Naive thymus-derived CD8-positive, alpha-beta T cell (primary cell): Measurements from ENCODE around the gene MAPRE3. TPM values are rescaled to one million over a fixed set of nuclear protein-coding genes. Genes with fewer than 3 reads are reported as not detected.

Experiments used
- ATAC-seq, 2 donors: fragments of 150-1000 bp; cut with Tn5 transposase in 1 of 2; sonication (Bioruptor Pico), chemical (Tn5 transposase) in 1 of 2; 1 replicate in 1 of 2; 2 replicates in 1 of 2; pipeline ENCODE4 v1.10.0; 2021; ENCODE audit warnings: mild to moderate bottlenecking in 2 of 2, moderate library complexity in 2 of 2
- POLR2A ChIA-PET: fragments of 350-600 bp; sonication (Branson Sonifier 250); formaldehyde crosslinking; loops from one replicate; lab custom pipeline; 2021; ENCODE audit warnings: antibody characterized with exemption; lab: Charles Lee
- DNase-seq, 10 donors: peaks; one replicate each; pipeline versions ENCODE4 v3.0.0 to v3.0.0-alpha.2; 2020 to 2022
- H3K27ac Mint-ChIP-seq, 10 donors: one replicate each; pipeline ENCODE4 v1.8.0; 2020 to 2022; ENCODE audit warnings: mild to moderate bottlenecking in 10 of 10, mixed read lengths in 10 of 10, moderate library complexity in 4 of 10, inconsistent platforms in 1 of 10
- H3K27me3 Mint-ChIP-seq, 5 donors: one replicate each; pipeline ENCODE4 v1.8.0; 2021 to 2022; ENCODE audit warnings: mixed read lengths in 5 of 5
- H3K36me3 Mint-ChIP-seq, 3 donors: one replicate each; pipeline ENCODE4 v1.8.0; 2020 to 2022; ENCODE audit warnings: mixed read lengths in 3 of 3, mild to moderate bottlenecking in 2 of 3, inconsistent platforms in 1 of 3
- H3K4me1 Mint-ChIP-seq, 4 donors: one replicate each; pipeline ENCODE4 v1.8.0; 2021 to 2022; ENCODE audit warnings: mixed read lengths in 4 of 4
- H3K4me3 Mint-ChIP-seq, 10 donors: one replicate each; pipeline ENCODE4 v1.8.0; 2020 to 2022; ENCODE audit warnings: mild to moderate bottlenecking in 10 of 10, mixed read lengths in 10 of 10, moderate library complexity in 6 of 10, inconsistent platforms in 1 of 10
- H3K9me3 Mint-ChIP-seq, 9 donors: one replicate each; pipeline ENCODE4 v1.8.0; 2020 to 2022; ENCODE audit warnings: mixed read lengths in 9 of 9, mild to moderate bottlenecking in 3 of 9, inconsistent platforms in 1 of 9, moderate library complexity in 1 of 9
- polyA plus RNA-seq, 3 donors: library from polyadenylated mRNA; unstranded; fragments of 300-500 nt; fragmentation: Illumina TruSeq; gene quantifications; one replicate each; pipeline ENCODE4 v1.2.3, GENCODE V29; 2021
- total RNA-seq, 8 experiments: library from RNA in 2 of 8; stranded (reverse) in 2 of 8; gene quantifications; one replicate each; pipeline ENCODE4 v1.2.3 and lab custom pipeline; 2021 to 2026

The MAPRE3 gene
- total and polyA plus RNA-seq, 5 experiments from 2014 or later: 1.4 to 5.3 (median 1.6) TPM

- H3K36me3 Mint-ChIP-seq: peaks cover 0 to 6% (median 0%) of the 10 kb centered on the region in 3 donors
- no peaks in the 10 kb centered on the region for H3K27me3 Mint-ChIP-seq
- ATAC-seq (no peak), DNase-seq (no peak)
- peak overlapping the region in 2 of 10 donors; percentile 11 to 65 for H3K27ac Mint-ChIP-seq
- H3K4me3 Mint-ChIP-seq: no peak overlapping the region
- POLR2A ChIA-PET: no interaction called here
- no peaks in the 10 kb centered on the region for H3K9me3 Mint-ChIP-seq
- peaks cover 1 to 11% (median 3%) of the 10 kb centered on the region in 4 donors for H3K4me1 Mint-ChIP-seq
Measured at GRCh38 chr2:27025281-27025800, 54.9 kb downstream of the MAPRE3 start.

- no peak overlapping the region for H3K4me3 Mint-ChIP-seq
- POLR2A ChIA-PET: no interaction called here
- H3K27me3 Mint-ChIP-seq: no peaks in the 10 kb centered on the region
- H3K36me3 Mint-ChIP-seq: peaks cover 0 to 6% (median 0%) of the 10 kb centered on the region in 3 donors
- no peaks in the 10 kb centered on the region for H3K9me3 Mint-ChIP-seq
- DNase-seq (no peak), ATAC-seq (no peak)
- H3K27ac Mint-ChIP-seq: no peak overlapping the region
- peaks cover 2 to 14% (median 8%) of the 10 kb centered on the region in 4 donors for H3K4me1 Mint-ChIP-seq
Measured at GRCh38 chr2:27025861-27026851, 55.7 kb downstream of the MAPRE3 start.

GRCh38 chr2:27027211-27027651 is 56.8 kb downstream of the MAPRE3 start:
- H3K27ac Mint-ChIP-seq: no peak overlapping the region
- DNase-seq (no peak), ATAC-seq (no peak)
- H3K27me3 Mint-ChIP-seq: no peaks in the 10 kb centered on the region
- POLR2A ChIA-PET: no interaction called here
- H3K36me3 Mint-ChIP-seq: peaks cover 0 to 6% (median 0%) of the 10 kb centered on the region in 3 donors
- H3K9me3 Mint-ChIP-seq: no peaks in the 10 kb centered on the region
- H3K4me1 Mint-ChIP-seq: peaks cover 2 to 19% (median 17%) of the 10 kb centered on the region in 4 donors
- H3K4me3 Mint-ChIP-seq: peak overlapping the region in 1 of 10 donors; percentile 31

- Mint-ChIP-seq H3K27ac (peak overlapping the region in 1 of 10 donors; percentile 21), H3K36me3 (peaks cover 0 to 6% (median 0%) of the 10 kb centered on the region in 3 donors), H3K4me1 (peaks cover 11 to 34% (median 30%) of the 10 kb centered on the region in 4 donors), H3K9me3 (no peaks in the 10 kb centered on the region), H3K4me3 (no peak overlapping the region), H3K27me3 (no peaks in the 10 kb centered on the region)
- no peak for ATAC-seq
- POLR2A ChIA-PET: no interaction called here
- no peak for DNase-seq
Measured at GRCh38 chr2:27029051-27029450, 58.6 kb downstream of the MAPRE3 start.

GRCh38 chr2:27032495-27033252 is 62.2 kb downstream of the MAPRE3 start, which contains the start of gene TMEM214:
Gene TMEM214 (plus strand): TSS chr2:27032965. CDS start chr2:27033016, 51 bp downstream.
- peaks cover 0 to 30% (median 5%) of the 10 kb centered on the region in 3 donors for H3K36me3 Mint-ChIP-seq
- POLR2A ChIA-PET: interaction anchor here (0.6 to 2.6 kb wide), 7 partner anchors 10 to 261 kb away, joined by 3 to 25 read pairs (median 4); partner anchors contain the start of genes AGBL5 and OST4
- no peaks in the 10 kb centered on the region for H3K27me3 Mint-ChIP-seq
- DNase-seq (peak; percentile 53 to 86 (median 66)), ATAC-seq (peak; percentile 94 to 97)
- H3K27ac Mint-ChIP-seq: peak within 1 kb of the TSS; percentile 79 to 96 (median 92)
- no peaks in the 10 kb centered on the region for H3K9me3 Mint-ChIP-seq
- peak within 1 kb of the TSS; percentile 89 to 95 (median 94) for H3K4me3 Mint-ChIP-seq
- peaks cover 15 to 52% (median 43%) of the 10 kb centered on the region in 4 donors for H3K4me1 Mint-ChIP-seq

GRCh38 chr2:27033253-27033852 is 62.9 kb downstream of the MAPRE3 start:
- H3K36me3 Mint-ChIP-seq: peaks cover 0 to 37% (median 5%) of the 10 kb centered on the region in 3 donors
- POLR2A ChIA-PET: interaction anchor here (0.6 to 2.6 kb wide), 7 partner anchors 9 to 260 kb away, joined by 3 to 25 read pairs (median 4); partner anchors contain the start of genes AGBL5 and OST4

GRCh38 chr2:27038012-27038411 is 67.6 kb downstream of the MAPRE3 start:
- peak overlapping the region in 2 of 10 donors; percentile 21 to 69 for H3K27ac Mint-ChIP-seq
- no peak for ATAC-seq
- no peak overlapping the region for H3K4me3 Mint-ChIP-seq
- DNase-seq: no peak
- peaks cover 0 to 67% (median 7%) of the 10 kb centered on the region in 3 donors for H3K36me3 Mint-ChIP-seq
- no peaks in the 10 kb centered on the region for H3K9me3 Mint-ChIP-seq
- H3K4me1 Mint-ChIP-seq: peaks cover 17 to 39% (median 25%) of the 10 kb centered on the region in 4 donors
- POLR2A ChIA-PET: interaction anchor here (0.7 to 1.6 kb wide), 2 partner anchors 13 to 29 kb away, joined by 6 read pairs; partner anchors contain the start of gene AGBL5
- H3K27me3 Mint-ChIP-seq: no peaks in the 10 kb centered on the region

More at GRCh38 chr2:27033253-27033852, 62.9 kb downstream of the MAPRE3 start:
- Mint-ChIP-seq H3K27me3 (no peaks in the 10 kb centered on the region), H3K9me3 (no peaks in the 10 kb centered on the region), H3K27ac (peak overlapping the region; percentile 79 to 94 (median 88)), H3K4me3 (peak overlapping the region; percentile 89 to 95 (median 94)), H3K4me1 (peaks cover 15 to 52% (median 43%) of the 10 kb centered on the region in 4 donors)
- DNase-seq (no peak), ATAC-seq (peak in 1 of 2 donors; percentile 5)

GRCh38 chr2:27038631-27039339 is 68.3 kb downstream of the MAPRE3 start:
- DNase-seq (no peak), ATAC-seq (no peak)
- H3K4me3 Mint-ChIP-seq: no peak overlapping the region
- no peaks in the 10 kb centered on the region for H3K27me3 Mint-ChIP-seq
- H3K9me3 Mint-ChIP-seq: no peaks in the 10 kb centered on the region
- H3K4me1 Mint-ChIP-seq: peaks cover 11 to 34% (median 18%) of the 10 kb centered on the region in 4 donors
- H3K27ac Mint-ChIP-seq: no peak overlapping the region
- H3K36me3 Mint-ChIP-seq: peaks cover 0 to 67% (median 7%) of the 10 kb centered on the region in 3 donors
- POLR2A ChIA-PET: interaction anchor here (1.6 kb wide), 1 partner anchor 12 kb away, joined by 6 read pairs; the partner anchor contains the start of gene AGBL5

- Mint-ChIP-seq H3K27ac (no peak overlapping the region), H3K4me3 (no peak overlapping the region), H3K9me3 (no peaks in the 10 kb centered on the region), H3K27me3 (no peaks in the 10 kb centered on the region), H3K36me3 (peaks cover 0 to 67% (median 7%) of the 10 kb centered on the region in 3 donors), H3K4me1 (peaks cover 6 to 28% (median 12%) of the 10 kb centered on the region in 4 donors)
- POLR2A ChIA-PET: interaction anchor here (1.2 kb wide), 1 partner anchor 12 kb away, joined by 7 read pairs; the partner anchor contains the start of gene AGBL5
- DNase-seq (no peak), ATAC-seq (no peak)
Measured at GRCh38 chr2:27039426-27039825, 69.0 kb downstream of the MAPRE3 start.

- no peak overlapping the region for H3K4me3 Mint-ChIP-seq
- POLR2A ChIA-PET: interaction anchor here (1.2 kb wide), 1 partner anchor 11 kb away, joined by 7 read pairs; the partner anchor contains the start of gene AGBL5
- DNase-seq: no peak
Measured at GRCh38 chr2:27039871-27040270, 69.4 kb downstream of the MAPRE3 start.

GRCh38 chr2:27040282-27040681 is 69.8 kb downstream of the MAPRE3 start:
- Mint-ChIP-seq H3K4me3 (no peak overlapping the region), H3K9me3 (no peaks in the 10 kb centered on the region), H3K36me3 (peaks cover 0 to 64% (median 7%) of the 10 kb centered on the region in 3 donors), H3K4me1 (peaks cover 0 to 20% (median 6%) of the 10 kb centered on the region in 4 donors), H3K27ac (peak overlapping the region in 1 of 10 donors; percentile 16), H3K27me3 (no peaks in the 10 kb centered on the region)
- DNase-seq (no peak), ATAC-seq (no peak)
- POLR2A ChIA-PET: interaction anchor here (1.2 kb wide), 1 partner anchor 11 kb away, joined by 7 read pairs; the partner anchor contains the start of gene AGBL5

More at GRCh38 chr2:27039871-27040270, 69.4 kb downstream of the MAPRE3 start:
- Mint-ChIP-seq H3K4me1 (peaks cover 4 to 24% (median 9%) of the 10 kb centered on the region in 4 donors), H3K27ac (peak overlapping the region in 1 of 10 donors; percentile 56), H3K27me3 (no peaks in the 10 kb centered on the region), H3K9me3 (no peaks in the 10 kb centered on the region), H3K36me3 (peaks cover 0 to 67% (median 7%) of the 10 kb centered on the region in 3 donors)
- no peak for ATAC-seq
